Measurements from ENCODE around the gene PHACTR1. TPM values are rescaled to one million over a fixed set of nuclear protein-coding genes. Genes with fewer than 3 reads are reported as not detected.

Gene PHACTR1
- total RNA-seq, 2 donors from 2014 or later: 2.8 to 6.3 TPM

GRCh38 chr6:13163161-13163944 lies 446.8 kb downstream of the PHACTR1 start:
- H3K36me3 Mint-ChIP-seq (ENCODE audit: low read depth): no peaks in the 10 kb centered on the region
- no peaks in the 10 kb centered on the region for H3K9me3 Mint-ChIP-seq
- Histone ChIP-seq H3K4me3 (ENCODE audit: low read length) (no peak overlapping the region), H3K9ac (ENCODE audit: extremely low read depth, low read length, poor library complexity, severe bottlenecking) (no peak overlapping the region), H3K27me3 (ENCODE audit: control insufficient read depth, insufficient read depth, low read length, poor library complexity, severe bottlenecking) (no peaks in the 10 kb centered on the region), H3K9me3 (ENCODE audit: control insufficient read depth, low read length) (no peaks in the 10 kb centered on the region), H3K4me1 (ENCODE audit: control insufficient read depth, insufficient read depth, low read length) (no peaks in the 10 kb centered on the region), H3K27ac (ENCODE audit: low read depth, low read length) (no peak overlapping the region), H3K36me3 (ENCODE audit: control insufficient read depth, insufficient read depth, low read length) (peaks cover 9% of the 10 kb centered on the region)
- H3K4me3 Mint-ChIP-seq: no peak overlapping the region
- DNase-seq: no peak
- no peak overlapping the region for H3K27ac Mint-ChIP-seq
- no peaks in the 10 kb centered on the region for H3K27me3 Mint-ChIP-seq (ENCODE audit: insufficient read depth)
- H3K4me1 Mint-ChIP-seq: peaks cover 14% of the 10 kb centered on the region
- TF ChIP-seq CTCF (conservative IDR thresholded peaks at IDR 0.05): no peak
- 82 to 94% methylated on average over 1 to 2 of the region's 2 CpGs for WGBS, 2 experiments (ENCODE audit: insufficient coverage in 1 of 2, insufficient read length in 1 of 2)

- no peak overlapping the region for H3K27ac ChIP-seq (ENCODE audit: low read depth, low read length)
- WGBS, 2 experiments (ENCODE audit: insufficient coverage in 1 of 2, insufficient read length in 1 of 2): 96 to 97% methylated on average over 7 to 8 of the region's 8 CpGs
- no peaks in the 10 kb centered on the region for H3K36me3 Mint-ChIP-seq (ENCODE audit: low read depth)
- H3K27me3 ChIP-seq (ENCODE audit: control insufficient read depth, insufficient read depth, low read length, poor library complexity, severe bottlenecking): no peaks in the 10 kb centered on the region
- H3K36me3 ChIP-seq (ENCODE audit: control insufficient read depth, insufficient read depth, low read length): peaks cover 9% of the 10 kb centered on the region
- H3K4me3 ChIP-seq (ENCODE audit: low read length): no peak overlapping the region
- H3K27ac Mint-ChIP-seq: no peak overlapping the region
- H3K9ac ChIP-seq (ENCODE audit: extremely low read depth, low read length, poor library complexity, severe bottlenecking): no peak overlapping the region
- H3K4me1 Mint-ChIP-seq: peaks cover 19% of the 10 kb centered on the region
- DNase-seq: no peak
- H3K9me3 ChIP-seq (ENCODE audit: control insufficient read depth, low read length): no peaks in the 10 kb centered on the region
- no peak for TF ChIP-seq CTCF (conservative IDR thresholded peaks at IDR 0.05)
- no peaks in the 10 kb centered on the region for H3K9me3 Mint-ChIP-seq
- peaks cover 5% of the 10 kb centered on the region for H3K27me3 Mint-ChIP-seq (ENCODE audit: insufficient read depth)
- H3K4me1 ChIP-seq (ENCODE audit: control insufficient read depth, insufficient read depth, low read length): no peaks in the 10 kb centered on the region
- no peak overlapping the region for H3K4me3 Mint-ChIP-seq
Measured at GRCh38 chr6:13164291-13164690, 447.7 kb downstream of the PHACTR1 start.

GRCh38 chr6:13165502-13166172 lies 449.1 kb downstream of the PHACTR1 start:
- Mint-ChIP-seq H3K36me3 (ENCODE audit: low read depth) (no peaks in the 10 kb centered on the region), H3K27me3 (ENCODE audit: insufficient read depth) (peaks cover 6% of the 10 kb centered on the region), H3K4me1 (peaks cover 19% of the 10 kb centered on the region), H3K9me3 (no peaks in the 10 kb centered on the region), H3K27ac (no peak overlapping the region), H3K4me3 (no peak overlapping the region)
- Histone ChIP-seq H3K4me3 (ENCODE audit: low read length) (no peak overlapping the region), H3K27ac (ENCODE audit: low read depth, low read length) (no peak overlapping the region), H3K9me3 (ENCODE audit: control insufficient read depth, low read length) (no peaks in the 10 kb centered on the region), H3K36me3 (ENCODE audit: control insufficient read depth, insufficient read depth, low read length) (peaks cover 3% of the 10 kb centered on the region), H3K4me1 (ENCODE audit: control insufficient read depth, insufficient read depth, low read length) (no peaks in the 10 kb centered on the region), H3K27me3 (ENCODE audit: control insufficient read depth, insufficient read depth, low read length, poor library complexity, severe bottlenecking) (no peaks in the 10 kb centered on the region), H3K9ac (ENCODE audit: extremely low read depth, low read length, poor library complexity, severe bottlenecking) (no peak overlapping the region)
- TF ChIP-seq CTCF (conservative IDR thresholded peaks at IDR 0.05): no peak
- DNase-seq: no peak
- WGBS, 2 experiments (ENCODE audit: insufficient coverage in 1 of 2, insufficient read length in 1 of 2): 88% methylated on average over 8 to 10 of the region's 10 CpGs
